HG02885 (cell line): ENCODE measurements around the gene SLC6A8.

Experiments used
- ATAC-seq: cut with Tn5 transposase; IDR thresholded peaks from one replicate; pipeline ENCODE4 v1.9.1; 2021; ENCODE audit warnings: mild to moderate bottlenecking; ENCODE audit not compliant: unreplicated experiment, poor library complexity

Gene SLC6A8

GRCh38 chrX:153647461-153648357 is 40.0 kb upstream of the SLC6A8 start:
- no peak for ATAC-seq

DNA sequence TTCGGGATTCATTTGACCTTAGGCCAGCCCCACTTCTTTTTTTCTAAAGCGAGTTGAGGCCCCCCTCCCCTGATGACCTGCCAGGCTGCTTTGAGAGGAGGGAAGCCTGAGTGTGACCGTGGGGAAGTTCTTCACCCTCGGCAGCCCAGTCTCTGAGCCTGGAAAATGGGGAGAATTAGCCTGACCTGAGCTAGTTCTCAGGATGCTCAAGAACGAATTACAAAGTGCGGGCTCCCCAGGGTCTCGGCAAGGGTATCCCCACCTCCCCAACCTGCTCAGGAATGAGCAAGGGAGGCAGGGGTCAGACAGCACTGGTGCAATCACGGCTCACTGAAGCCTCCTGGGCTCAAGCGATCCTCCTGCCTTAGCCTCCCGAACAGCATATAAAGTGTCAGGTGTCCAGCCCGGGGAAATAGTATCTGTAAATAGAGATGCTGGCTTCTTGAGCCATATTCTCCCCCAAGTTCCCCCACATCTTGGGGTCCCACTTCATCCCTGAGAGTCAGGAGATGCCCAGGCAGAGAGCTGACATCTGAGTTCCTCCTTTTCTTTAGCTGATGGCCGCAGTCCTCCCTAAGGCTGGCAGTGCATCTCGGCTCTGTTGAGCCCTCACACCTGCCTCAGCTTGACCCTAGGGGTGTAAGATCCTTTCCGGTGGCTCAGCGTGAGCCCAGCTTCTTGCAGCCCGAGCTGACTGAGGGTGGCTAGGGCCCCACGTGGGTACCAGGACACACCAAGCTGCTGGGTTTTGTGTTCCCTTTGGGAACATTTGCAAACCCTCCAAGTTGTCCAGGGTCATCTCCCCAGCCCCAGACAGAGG is 39.2 kb upstream of the SLC6A8 start:
- ATAC-seq, result no peak

DNA sequence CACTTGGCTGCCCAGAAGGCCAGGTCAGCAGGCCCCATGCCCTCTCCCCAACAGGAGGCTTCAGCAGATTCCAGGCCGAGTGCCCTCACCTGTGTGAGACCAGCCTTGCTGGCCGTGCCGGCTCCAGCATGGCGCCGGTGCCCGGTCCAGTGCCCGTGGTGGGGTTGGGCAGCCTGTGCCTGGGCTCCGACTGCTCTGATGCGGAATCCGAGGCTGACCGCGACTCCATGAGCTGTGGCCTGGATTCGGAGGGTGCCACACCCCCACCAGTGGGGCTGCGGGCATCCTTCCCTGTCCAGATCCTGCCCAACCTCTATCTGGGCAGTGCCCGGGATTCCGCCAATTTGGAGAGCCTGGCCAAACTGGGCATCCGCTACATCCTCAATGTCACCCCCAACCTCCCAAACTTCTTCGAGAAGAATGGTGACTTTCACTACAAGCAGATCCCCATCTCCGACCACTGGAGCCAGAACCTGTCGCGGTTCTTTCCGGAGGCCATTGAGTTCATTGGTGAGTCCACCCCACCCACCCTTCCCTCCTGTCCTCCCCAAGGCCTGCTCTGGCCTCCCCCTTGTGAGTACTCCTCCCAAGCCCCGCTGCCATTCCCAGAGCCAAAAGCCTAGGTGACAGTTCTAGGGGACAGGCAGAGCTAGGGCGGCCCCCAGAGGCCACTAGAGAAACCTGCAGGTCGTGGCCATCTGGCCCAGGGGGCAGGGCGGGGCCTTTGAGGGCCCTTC is 38.4 kb upstream of the SLC6A8 start:
- peak; percentile 62 for ATAC-seq

GRCh38 chrX:153649915-153650782 is 37.6 kb upstream of the SLC6A8 start:
- ATAC-seq, result no peak

- ATAC-seq, result no peak
Observed at GRCh38 chrX:153650959-153651358, 36.8 kb upstream of the SLC6A8 start.

GRCh38 chrX:153651540-153652079 is 36.1 kb upstream of the SLC6A8 start:
- ATAC-seq, result peak; percentile 62

- no peak for ATAC-seq
Observed at GRCh38 chrX:153653556-153653955, 34.2 kb upstream of the SLC6A8 start.

- ATAC-seq, result no peak
Observed at GRCh38 chrX:153657161-153657560, 30.6 kb upstream of the SLC6A8 start.

- ATAC-seq, result no peak
Observed at GRCh38 chrX:153659268-153659667, 28.5 kb upstream of the SLC6A8 start.

GRCh38 chrX:153662266-153662665 is 25.5 kb upstream of the SLC6A8 start:
- ATAC-seq, result no peak

- ATAC-seq, result no peak
Observed at GRCh38 chrX:153665726-153666306, 21.9 kb upstream of the SLC6A8 start.

GRCh38 chrX:153667281-153667955 is 20.3 kb upstream of the SLC6A8 start:
- ATAC-seq, result no peak

DNA sequence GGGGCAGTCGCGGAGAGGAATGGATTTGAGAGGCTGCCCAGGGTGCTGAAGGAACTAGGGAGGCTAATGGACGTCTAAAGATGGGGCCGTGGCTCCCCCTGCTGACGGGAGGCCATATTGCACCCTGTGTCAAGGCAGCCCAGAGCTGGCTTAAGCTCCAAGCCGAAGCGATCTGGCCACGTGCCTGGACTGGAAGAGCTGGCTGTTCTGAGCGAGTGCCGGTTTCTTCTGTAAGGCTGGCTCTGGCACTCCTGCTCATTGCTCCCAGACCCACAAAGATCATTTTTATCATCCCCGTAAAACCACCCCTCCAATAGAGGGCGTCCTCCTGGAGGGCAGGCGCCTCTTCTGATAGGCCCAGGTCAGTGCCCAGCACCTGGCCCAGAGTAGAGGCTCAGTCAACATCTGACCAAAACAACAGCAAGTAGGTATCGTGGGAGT is 19.8 kb upstream of the SLC6A8 start:
- peak; percentile 49 for ATAC-seq

DNA sequence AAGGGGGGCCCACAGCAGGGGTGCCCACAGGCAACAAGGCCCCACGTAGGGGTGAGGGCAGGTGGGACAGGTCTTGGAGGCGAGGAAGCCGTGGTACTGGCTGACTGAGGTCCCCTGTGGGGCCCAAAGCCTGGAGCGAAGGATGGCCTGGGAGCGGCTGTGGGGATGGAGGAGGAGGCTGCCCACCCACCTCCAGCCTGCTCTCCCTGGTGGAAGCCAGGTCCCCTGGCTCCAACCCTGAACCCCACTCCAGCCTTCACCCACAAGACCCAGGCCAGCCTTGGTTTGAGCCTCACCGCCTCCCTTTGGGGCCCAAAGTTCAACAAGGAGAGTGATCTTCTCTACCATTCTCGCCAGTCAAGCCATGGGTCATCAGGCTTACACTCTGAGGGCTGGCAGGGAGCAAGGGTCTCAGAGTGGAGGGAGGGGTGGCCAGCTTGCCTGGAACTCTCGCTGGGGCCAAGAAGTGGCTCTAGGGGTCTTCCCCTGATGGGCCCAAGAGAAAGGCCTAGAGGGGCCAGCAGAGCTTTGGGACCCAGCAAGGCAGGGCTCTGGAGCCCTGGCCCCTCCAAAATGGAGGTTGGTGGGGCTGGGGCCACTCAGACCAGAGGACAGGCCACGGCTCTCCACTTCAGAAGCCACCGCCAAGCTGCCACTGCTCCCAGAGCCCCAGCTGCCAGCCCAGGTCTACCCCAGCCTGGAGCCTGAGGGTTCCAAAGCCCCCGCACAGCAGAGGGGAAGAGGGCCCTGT is 19.1 kb upstream of the SLC6A8 start:
- ATAC-seq, result no peak

GRCh38 chrX:153669174-153669890 is 18.4 kb upstream of the SLC6A8 start:
- ATAC-seq, result no peak

- ATAC-seq, result no peak
Observed at GRCh38 chrX:153669901-153670731, 17.6 kb upstream of the SLC6A8 start.
